Measurements from ENCODE around the gene MYEOV.

MYEOV gene

GRCh38 chr11:69267395-69267805, 26.6 kb upstream of the MYEOV start:
- 92 to 94% methylated on average over 12 of the region's 12 CpGs for whole genome bisulfite sequencing, 2 experiments (ENCODE audit: insufficient coverage in 2 of 2)
- Histone ChIP-seq H3K9me3 (ENCODE audit: control insufficient read depth, low read length) (no peaks in the 10 kb centered on the region), H3K27ac (ENCODE audit: low read depth, low read length, severe bottlenecking) (no peak overlapping the region), H3K36me3 (ENCODE audit: control insufficient read depth, insufficient read depth, low read length) (no peaks in the 10 kb centered on the region), H3K4me1 (ENCODE audit: control insufficient read depth, insufficient read depth, low read length, poor library complexity, severe bottlenecking) (no peaks in the 10 kb centered on the region), H3K4me3 (ENCODE audit: extremely low read depth, insufficient read depth, low read length, poor library complexity, severe bottlenecking) (no peak overlapping the region)

- Histone ChIP-seq H3K36me3 (ENCODE audit: control insufficient read depth, insufficient read depth, low read length) (no peaks in the 10 kb centered on the region), H3K9me3 (ENCODE audit: control insufficient read depth, low read length) (no peaks in the 10 kb centered on the region), H3K4me3 (ENCODE audit: extremely low read depth, insufficient read depth, low read length, poor library complexity, severe bottlenecking) (no peak overlapping the region), H3K4me1 (ENCODE audit: control insufficient read depth, insufficient read depth, low read length, poor library complexity, severe bottlenecking) (no peaks in the 10 kb centered on the region), H3K27ac (ENCODE audit: low read depth, low read length, severe bottlenecking) (no peak overlapping the region)
- 92 to 93% methylated on average over 3 to 9 of the region's 9 CpGs for WGBS, 2 experiments (ENCODE audit: insufficient coverage in 2 of 2)
These were observed 25.0 kb upstream of the MYEOV start for GRCh38 chr11:69268911-69269310.

DNA sequence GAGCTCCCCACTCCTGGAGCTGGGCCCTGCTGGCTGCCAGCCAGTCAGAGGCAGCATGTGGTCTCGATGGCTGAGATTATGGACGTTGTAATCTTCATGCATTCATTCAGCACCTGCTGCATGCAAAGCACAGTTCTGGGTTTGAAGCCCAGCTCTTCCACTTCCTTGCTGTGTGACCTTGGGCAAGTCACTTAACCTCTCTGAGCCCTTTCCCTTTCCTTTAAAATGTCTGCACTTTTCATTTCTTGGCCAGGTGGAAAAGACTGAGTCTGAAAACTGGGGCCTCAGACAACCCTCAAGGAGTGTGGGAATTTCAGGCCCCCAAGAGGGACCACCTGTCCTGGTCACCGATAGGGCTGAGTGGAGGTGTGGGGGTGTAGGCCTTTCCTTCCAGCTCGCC, 24.6 kb upstream of the MYEOV start:
- no peaks in the 10 kb centered on the region for H3K9me3 ChIP-seq (ENCODE audit: control insufficient read depth, low read length)
- H3K4me1 ChIP-seq (ENCODE audit: control insufficient read depth, insufficient read depth, low read length, poor library complexity, severe bottlenecking), result no peaks in the 10 kb centered on the region
- no peak overlapping the region for H3K27ac ChIP-seq (ENCODE audit: low read depth, low read length, severe bottlenecking)
- 83 to 88% methylated on average over 1 to 2 of the region's 4 CpGs for WGBS, 2 experiments (ENCODE audit: insufficient coverage in 2 of 2)
- H3K4me3 ChIP-seq (ENCODE audit: extremely low read depth, insufficient read depth, low read length, poor library complexity, severe bottlenecking), result no peak overlapping the region
- no peaks in the 10 kb centered on the region for H3K36me3 ChIP-seq (ENCODE audit: control insufficient read depth, insufficient read depth, low read length)

- Histone ChIP-seq H3K36me3 (ENCODE audit: control insufficient read depth, insufficient read depth, low read length) (no peaks in the 10 kb centered on the region), H3K27ac (ENCODE audit: low read depth, low read length, severe bottlenecking) (no peak overlapping the region), H3K9me3 (ENCODE audit: control insufficient read depth, low read length) (no peaks in the 10 kb centered on the region), H3K4me3 (ENCODE audit: extremely low read depth, insufficient read depth, low read length, poor library complexity, severe bottlenecking) (no peak overlapping the region), H3K4me1 (ENCODE audit: control insufficient read depth, insufficient read depth, low read length, poor library complexity, severe bottlenecking) (no peaks in the 10 kb centered on the region)
- WGBS, 2 experiments (ENCODE audit: insufficient coverage in 2 of 2), result 92 to 94% methylated on average over 18 of the region's 21 CpGs
These were observed 23.8 kb upstream of the MYEOV start for GRCh38 chr11:69269926-69270697.

DNA sequence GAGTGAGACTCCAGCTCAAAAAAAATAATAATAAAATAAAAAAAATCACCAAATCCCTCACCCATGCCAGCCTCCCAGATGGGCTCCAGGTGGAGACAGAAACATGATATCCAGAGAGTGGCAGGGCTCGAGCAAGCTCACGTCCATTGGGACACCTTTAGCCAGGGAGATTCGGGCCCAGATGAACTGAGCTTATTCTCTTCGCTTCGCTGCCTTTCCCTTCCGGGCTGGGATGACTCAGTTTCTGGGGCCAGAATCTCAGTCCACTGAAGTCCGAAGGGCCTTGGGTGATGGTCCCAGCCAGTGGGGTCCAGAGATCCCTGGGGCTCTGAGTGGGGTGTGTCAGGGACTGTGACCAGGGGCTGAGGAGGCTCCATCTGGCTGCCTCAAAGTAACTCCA, 23.0 kb upstream of the MYEOV start:
- WGBS, 2 experiments (ENCODE audit: insufficient coverage in 2 of 2), result 91 to 93% methylated on average over 6 of the region's 7 CpGs
- H3K4me1 ChIP-seq (ENCODE audit: control insufficient read depth, insufficient read depth, low read length, poor library complexity, severe bottlenecking), result no peaks in the 10 kb centered on the region
- H3K36me3 ChIP-seq (ENCODE audit: control insufficient read depth, insufficient read depth, low read length), result no peaks in the 10 kb centered on the region
- no peak overlapping the region for H3K27ac ChIP-seq (ENCODE audit: low read depth, low read length, severe bottlenecking)
- H3K4me3 ChIP-seq (ENCODE audit: extremely low read depth, insufficient read depth, low read length, poor library complexity, severe bottlenecking), result no peak overlapping the region
- H3K9me3 ChIP-seq (ENCODE audit: control insufficient read depth, low read length), result no peaks in the 10 kb centered on the region

GRCh38 chr11:69272055-69272454, 21.9 kb upstream of the MYEOV start:
- no peak overlapping the region for H3K4me3 ChIP-seq (ENCODE audit: extremely low read depth, insufficient read depth, low read length, poor library complexity, severe bottlenecking)
- no peaks in the 10 kb centered on the region for H3K36me3 ChIP-seq (ENCODE audit: control insufficient read depth, insufficient read depth, low read length)
- no peaks in the 10 kb centered on the region for H3K4me1 ChIP-seq (ENCODE audit: control insufficient read depth, insufficient read depth, low read length, poor library complexity, severe bottlenecking)
- 86 to 89% methylated on average over 3 of the region's 3 CpGs for WGBS, 2 experiments (ENCODE audit: insufficient coverage in 2 of 2)
- H3K9me3 ChIP-seq (ENCODE audit: control insufficient read depth, low read length), result no peaks in the 10 kb centered on the region
- no peak overlapping the region for H3K27ac ChIP-seq (ENCODE audit: low read depth, low read length, severe bottlenecking)

GRCh38 chr11:69272831-69273485, 21.0 kb upstream of the MYEOV start:
- Histone ChIP-seq H3K36me3 (ENCODE audit: control insufficient read depth, insufficient read depth, low read length) (no peaks in the 10 kb centered on the region), H3K9me3 (ENCODE audit: control insufficient read depth, low read length) (no peaks in the 10 kb centered on the region), H3K4me1 (ENCODE audit: control insufficient read depth, insufficient read depth, low read length, poor library complexity, severe bottlenecking) (no peaks in the 10 kb centered on the region), H3K27ac (ENCODE audit: low read depth, low read length, severe bottlenecking) (no peak overlapping the region), H3K4me3 (ENCODE audit: extremely low read depth, insufficient read depth, low read length, poor library complexity, severe bottlenecking) (no peak overlapping the region)
- WGBS, 2 experiments (ENCODE audit: insufficient coverage in 2 of 2), result 91% methylated on average over 18 of the region's 18 CpGs

DNA sequence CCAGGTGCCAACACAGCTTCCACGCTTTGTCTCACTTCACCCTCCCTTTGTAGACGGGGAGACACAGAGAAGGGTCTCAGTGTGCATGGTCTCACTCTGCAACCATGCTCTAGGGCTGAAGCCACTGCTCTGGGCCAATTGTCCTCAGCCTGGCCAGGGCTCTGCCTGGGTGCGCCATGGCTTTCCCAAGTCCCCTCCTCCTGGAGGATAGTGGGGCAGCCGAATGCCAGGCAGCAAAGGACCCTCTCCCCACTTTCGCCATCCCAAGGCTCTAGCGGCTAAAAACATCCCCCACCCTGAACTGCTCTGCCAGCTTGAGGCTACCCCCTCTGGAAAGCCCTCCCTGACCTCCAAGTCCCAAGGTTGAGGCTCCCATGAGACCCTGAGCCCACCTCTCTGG, 20.4 kb upstream of the MYEOV start:
- no peaks in the 10 kb centered on the region for H3K4me1 ChIP-seq (ENCODE audit: control insufficient read depth, insufficient read depth, low read length, poor library complexity, severe bottlenecking)
- no peak overlapping the region for H3K27ac ChIP-seq (ENCODE audit: low read depth, low read length, severe bottlenecking)
- H3K9me3 ChIP-seq (ENCODE audit: control insufficient read depth, low read length), result no peaks in the 10 kb centered on the region
- H3K4me3 ChIP-seq (ENCODE audit: extremely low read depth, insufficient read depth, low read length, poor library complexity, severe bottlenecking), result no peak overlapping the region
- no peaks in the 10 kb centered on the region for H3K36me3 ChIP-seq (ENCODE audit: control insufficient read depth, insufficient read depth, low read length)
- 85 to 96% methylated on average over 4 of the region's 6 CpGs for WGBS, 2 experiments (ENCODE audit: insufficient coverage in 2 of 2)

DNA sequence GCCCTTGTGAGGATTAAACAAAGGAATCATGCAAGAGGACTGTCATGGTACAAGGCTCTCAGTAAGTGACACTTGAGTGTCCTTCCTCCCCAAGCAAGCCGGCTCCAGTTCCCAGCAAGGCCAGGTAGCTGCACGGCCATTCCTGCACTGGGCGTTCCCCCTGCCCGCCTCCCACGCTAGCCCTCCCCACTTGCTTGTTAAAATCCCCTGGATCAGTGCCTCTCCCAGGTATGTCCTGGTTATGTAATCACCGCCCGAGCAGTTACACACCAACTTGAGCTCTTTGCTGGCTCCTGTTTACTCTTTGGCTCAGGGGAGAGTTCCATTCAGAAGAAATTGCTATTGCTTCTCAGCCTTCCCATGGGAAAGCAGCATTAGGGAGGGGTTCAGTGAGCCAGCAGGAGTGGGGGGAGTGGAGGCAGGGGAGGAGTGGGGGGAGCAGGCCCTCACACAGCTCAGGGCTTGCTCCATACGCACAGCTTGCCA, 19.4 kb upstream of the MYEOV start:
- H3K9me3 ChIP-seq (ENCODE audit: control insufficient read depth, low read length), result no peaks in the 10 kb centered on the region
- H3K27ac ChIP-seq (ENCODE audit: low read depth, low read length, severe bottlenecking), result no peak overlapping the region
- H3K4me3 ChIP-seq (ENCODE audit: extremely low read depth, insufficient read depth, low read length, poor library complexity, severe bottlenecking), result no peak overlapping the region
- H3K4me1 ChIP-seq (ENCODE audit: control insufficient read depth, insufficient read depth, low read length, poor library complexity, severe bottlenecking), result no peaks in the 10 kb centered on the region
- 89 to 93% methylated on average over 6 to 7 of the region's 8 CpGs for whole genome bisulfite sequencing, 2 experiments (ENCODE audit: insufficient coverage in 2 of 2)
- H3K36me3 ChIP-seq (ENCODE audit: control insufficient read depth, insufficient read depth, low read length), result no peaks in the 10 kb centered on the region

DNA sequence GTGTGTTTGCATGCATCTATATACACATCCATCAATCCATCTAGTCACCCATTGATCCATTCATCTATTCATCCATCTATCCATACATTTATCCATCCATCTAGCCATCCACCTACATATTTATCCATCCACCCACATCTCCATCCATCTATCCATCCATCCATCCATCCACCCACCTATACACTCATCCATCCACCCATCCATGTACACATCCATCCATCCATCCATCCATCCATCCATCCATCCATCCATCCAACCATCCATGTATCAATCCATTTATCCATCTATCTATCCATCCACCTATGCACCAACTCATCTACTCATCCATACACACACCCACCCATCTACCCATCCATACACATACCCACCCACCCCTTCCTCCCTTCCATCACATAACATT, 18.8 kb upstream of the MYEOV start:
- Histone ChIP-seq H3K9me3 (ENCODE audit: control insufficient read depth, low read length) (no peaks in the 10 kb centered on the region), H3K4me3 (ENCODE audit: extremely low read depth, insufficient read depth, low read length, poor library complexity, severe bottlenecking) (no peak overlapping the region), H3K36me3 (ENCODE audit: control insufficient read depth, insufficient read depth, low read length) (no peaks in the 10 kb centered on the region), H3K27ac (ENCODE audit: low read depth, low read length, severe bottlenecking) (no peak overlapping the region), H3K4me1 (ENCODE audit: control insufficient read depth, insufficient read depth, low read length, poor library complexity, severe bottlenecking) (no peaks in the 10 kb centered on the region)

GRCh38 chr11:69276165-69276564, 17.8 kb upstream of the MYEOV start:
- WGBS, 2 experiments (ENCODE audit: insufficient coverage in 2 of 2), result 100% methylated on average over 2 of the region's 3 CpGs
- H3K27ac ChIP-seq (ENCODE audit: low read depth, low read length, severe bottlenecking), result no peak overlapping the region
- no peak overlapping the region for H3K4me3 ChIP-seq (ENCODE audit: extremely low read depth, insufficient read depth, low read length, poor library complexity, severe bottlenecking)
- H3K36me3 ChIP-seq (ENCODE audit: control insufficient read depth, insufficient read depth, low read length), result no peaks in the 10 kb centered on the region
- H3K9me3 ChIP-seq (ENCODE audit: control insufficient read depth, low read length), result no peaks in the 10 kb centered on the region
- H3K4me1 ChIP-seq (ENCODE audit: control insufficient read depth, insufficient read depth, low read length, poor library complexity, severe bottlenecking), result peaks cover 3% of the 10 kb centered on the region
